Measurements from ENCODE around the gene ETFA.
"Not testable (repeated sequence)": the region's sequence is repeated elsewhere in the genome, so short reads cannot be mapped to it uniquely, and the experiment has no call there.

The ETFA gene

DNA sequence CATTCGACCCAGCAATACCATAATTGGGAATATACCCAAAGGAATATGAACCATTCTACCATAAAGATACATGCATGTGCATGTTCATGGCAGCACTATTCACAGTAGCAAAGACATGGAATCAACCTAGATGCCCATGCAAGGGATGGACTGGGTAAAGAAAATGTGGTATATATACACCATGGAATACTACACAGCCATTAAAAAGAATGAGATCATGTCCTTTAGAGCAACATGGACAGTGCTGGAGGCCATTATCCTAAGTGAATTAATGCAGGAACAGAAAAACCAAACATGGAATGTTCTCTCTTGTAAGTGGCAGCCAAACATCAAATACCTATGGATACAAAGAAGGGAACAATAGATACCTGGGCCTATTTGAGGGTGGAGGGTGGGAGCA is 7.4 kb downstream of the ETFA start:
- H3K27me3 ChIP-seq (replicated peaks; ENCODE audit: insufficient read depth, low read length), result no peaks in the 10 kb centered on the region
- no peaks in the 10 kb centered on the region for H3K9me3 ChIP-seq (replicated peaks; ENCODE audit: insufficient read depth, low read length)
- TF ChIP-seq EZH2phosphoT487 (IDR thresholded peaks at IDR 0.05; ENCODE audit: low read length), result no peak
- TF ChIP-seq, protein P1, sequence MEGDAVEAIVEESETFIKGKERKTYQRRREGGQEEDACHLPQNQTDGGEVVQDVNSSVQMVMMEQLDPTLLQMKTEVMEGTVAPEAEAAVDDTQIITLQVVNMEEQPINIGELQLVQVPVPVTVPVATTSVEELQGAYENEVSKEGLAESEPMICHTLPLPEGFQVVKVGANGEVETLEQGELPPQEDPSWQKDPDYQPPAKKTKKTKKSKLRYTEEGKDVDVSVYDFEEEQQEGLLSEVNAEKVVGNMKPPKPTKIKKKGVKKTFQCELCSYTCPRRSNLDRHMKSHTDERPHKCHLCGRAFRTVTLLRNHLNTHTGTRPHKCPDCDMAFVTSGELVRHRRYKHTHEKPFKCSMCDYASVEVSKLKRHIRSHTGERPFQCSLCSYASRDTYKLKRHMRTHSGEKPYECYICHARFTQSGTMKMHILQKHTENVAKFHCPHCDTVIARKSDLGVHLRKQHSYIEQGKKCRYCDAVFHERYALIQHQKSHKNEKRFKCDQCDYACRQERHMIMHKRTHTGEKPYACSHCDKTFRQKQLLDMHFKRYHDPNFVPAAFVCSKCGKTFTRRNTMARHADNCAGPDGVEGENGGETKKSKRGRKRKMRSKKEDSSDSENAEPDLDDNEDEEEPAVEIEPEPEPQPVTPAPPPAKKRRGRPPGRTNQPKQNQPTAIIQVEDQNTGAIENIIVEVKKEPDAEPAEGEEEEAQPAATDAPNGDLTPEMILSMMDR (IDR thresholded peaks at IDR 0.05; ENCODE audit: low read length), result no peak
- no peak for TF ChIP-seq EZH2 (optimal IDR thresholded peaks at IDR 0.05; ENCODE audit: low read depth, low read length)
- no peak overlapping the region for H3K9ac ChIP-seq (ENCODE audit: low read length)
- no peaks in the 10 kb centered on the region for H3K4me1 ChIP-seq (ENCODE audit: low read length)
- no peak overlapping the region for H3K4me3 ChIP-seq (ENCODE audit: low read length)
- H2AFZ ChIP-seq (ENCODE audit: low read length), result no peak overlapping the region
- H3K79me2 ChIP-seq (ENCODE audit: low read length), result peaks cover 99% of the 10 kb centered on the region
- H4K20me1 ChIP-seq (ENCODE audit: insufficient read depth, low read length), result peaks cover 24% of the 10 kb centered on the region
- H3K27ac ChIP-seq (ENCODE audit: low read length), result no peak overlapping the region
- H3K36me3 ChIP-seq (replicated peaks; ENCODE audit: insufficient read depth, low read length), result no peaks in the 10 kb centered on the region
- H3K9me2 ChIP-seq (replicated peaks; ENCODE audit: insufficient read depth, low read length), result no peaks in the 10 kb centered on the region
- H3F3A ChIP-seq (ENCODE audit: insufficient read depth, low read length), result no peaks in the 10 kb centered on the region
- no peak overlapping the region for H3K4me2 ChIP-seq (ENCODE audit: low read depth, low read length)
- no peak for DNase-seq

DNA sequence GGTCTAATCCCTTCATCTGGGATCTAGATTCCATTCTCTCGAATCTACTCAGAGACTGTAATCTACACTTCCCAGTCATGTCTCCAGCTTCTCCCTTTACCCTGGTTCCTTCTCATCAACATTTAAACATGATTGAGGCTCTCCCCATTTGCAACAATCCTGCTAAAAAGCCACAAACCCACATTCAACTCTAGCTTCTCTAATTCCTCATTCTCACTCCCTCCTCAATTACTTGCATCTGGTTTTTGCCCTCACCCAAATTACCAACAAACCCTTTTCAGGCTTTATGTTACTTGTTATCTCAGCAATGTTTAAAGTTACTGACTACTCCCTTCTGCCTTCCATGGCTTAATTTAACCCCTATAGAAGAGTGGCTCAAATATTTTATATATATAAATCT is 11.5 kb downstream of the ETFA start:
- H2AFZ ChIP-seq (ENCODE audit: low read length), result no peak overlapping the region
- no peak for DNase-seq
- no peaks in the 10 kb centered on the region for H3K9me2 ChIP-seq (replicated peaks; ENCODE audit: insufficient read depth, low read length)
- peaks cover 94% of the 10 kb centered on the region for H3K79me2 ChIP-seq (ENCODE audit: low read length)
- peaks cover 33% of the 10 kb centered on the region for H4K20me1 ChIP-seq (ENCODE audit: insufficient read depth, low read length)
- no peak overlapping the region for H3K9ac ChIP-seq (ENCODE audit: low read length)
- H3K4me2 ChIP-seq (ENCODE audit: low read depth, low read length), result no peak overlapping the region
- H3K4me1 ChIP-seq (ENCODE audit: low read length), result no peaks in the 10 kb centered on the region
- TF ChIP-seq EZH2 (optimal IDR thresholded peaks at IDR 0.05; ENCODE audit: low read depth, low read length) (no peak), EZH2phosphoT487 (IDR thresholded peaks at IDR 0.05; ENCODE audit: low read length) (no peak)
- TF ChIP-seq, protein P1 (IDR thresholded peaks at IDR 0.05; ENCODE audit: low read length), result no peak
- H3K9me3 ChIP-seq (replicated peaks; ENCODE audit: insufficient read depth, low read length), result no peaks in the 10 kb centered on the region
- no peaks in the 10 kb centered on the region for H3F3A ChIP-seq (ENCODE audit: insufficient read depth, low read length)
- no peaks in the 10 kb centered on the region for H3K27me3 ChIP-seq (replicated peaks; ENCODE audit: insufficient read depth, low read length)
- H3K4me3 ChIP-seq (ENCODE audit: low read length), result no peak overlapping the region
- H3K36me3 ChIP-seq (replicated peaks; ENCODE audit: insufficient read depth, low read length), result no peaks in the 10 kb centered on the region
- no peak overlapping the region for H3K27ac ChIP-seq (ENCODE audit: low read length)

DNA sequence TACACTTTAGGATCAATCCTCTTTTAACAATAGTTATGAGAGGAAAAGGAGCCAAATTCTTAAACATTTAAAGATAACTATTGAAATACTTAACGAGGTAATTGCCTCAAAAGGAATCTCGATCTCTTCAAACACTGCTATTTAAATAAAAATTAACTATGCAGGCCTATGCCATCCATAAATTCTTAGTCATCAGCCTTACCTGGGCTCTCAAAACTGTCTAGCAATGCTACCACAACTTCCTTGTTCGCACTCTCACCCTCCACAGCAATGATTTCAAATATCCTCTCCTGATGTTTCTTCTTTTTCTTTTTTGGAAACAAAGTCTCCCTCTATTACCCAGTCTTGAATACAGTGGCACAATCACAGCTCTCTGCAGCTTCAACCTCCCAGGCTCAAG is 12.3 kb downstream of the ETFA start:
- Histone ChIP-seq H3K27ac (ENCODE audit: low read length) (no peak overlapping the region), H3K4me3 (ENCODE audit: low read length) (no peak overlapping the region), H3F3A (ENCODE audit: insufficient read depth, low read length) (no peaks in the 10 kb centered on the region), H4K20me1 (ENCODE audit: insufficient read depth, low read length) (peaks cover 31% of the 10 kb centered on the region), H2AFZ (ENCODE audit: low read length) (no peak overlapping the region), H3K36me3 (replicated peaks; ENCODE audit: insufficient read depth, low read length) (no peaks in the 10 kb centered on the region), H3K9me2 (replicated peaks; ENCODE audit: insufficient read depth, low read length) (no peaks in the 10 kb centered on the region), H3K9ac (ENCODE audit: low read length) (no peak overlapping the region), H3K27me3 (replicated peaks; ENCODE audit: insufficient read depth, low read length) (no peaks in the 10 kb centered on the region), H3K4me2 (ENCODE audit: low read depth, low read length) (no peak overlapping the region), H3K9me3 (replicated peaks; ENCODE audit: insufficient read depth, low read length) (no peaks in the 10 kb centered on the region), H3K4me1 (ENCODE audit: low read length) (no peaks in the 10 kb centered on the region), H3K79me2 (ENCODE audit: low read length) (peaks cover 95% of the 10 kb centered on the region)
- no peak for DNase-seq
- no peak for TF ChIP-seq EZH2 (optimal IDR thresholded peaks at IDR 0.05; ENCODE audit: low read depth, low read length)
- TF ChIP-seq, protein P1 (IDR thresholded peaks at IDR 0.05; ENCODE audit: low read length), result no peak

DNA sequence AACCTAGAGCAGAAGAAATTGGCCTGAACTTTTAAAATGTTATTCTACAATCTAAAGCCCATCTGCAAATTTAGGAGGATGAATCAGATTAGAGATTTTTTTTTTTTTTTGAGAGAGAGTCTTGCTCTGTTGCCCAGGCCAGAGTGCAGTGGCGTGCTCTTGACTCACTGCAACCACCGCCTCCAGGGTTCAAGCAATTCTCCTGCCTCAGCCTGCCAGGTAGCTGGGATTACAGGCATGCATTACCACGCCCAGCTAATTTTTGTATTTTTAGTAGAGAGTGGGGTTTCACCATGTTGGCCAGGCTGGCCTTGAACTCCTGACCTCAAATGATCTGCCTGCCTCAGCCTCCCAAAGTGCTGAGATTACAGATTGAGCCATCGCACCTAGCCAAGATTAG is 13.3 kb downstream of the ETFA start:
- not testable (repeated sequence) for H3K36me3 ChIP-seq (replicated peaks; ENCODE audit: insufficient read depth, low read length); H3K9me2 ChIP-seq (replicated peaks; ENCODE audit: insufficient read depth, low read length)
- peaks cover 26% of the 10 kb centered on the region for H4K20me1 ChIP-seq (ENCODE audit: insufficient read depth, low read length)

More for the DNA sequence above, 13.3 kb downstream of the ETFA start:
- not testable (repeated sequence) for H3K4me2 ChIP-seq (ENCODE audit: low read depth, low read length); H3K9ac ChIP-seq (ENCODE audit: low read length); H3F3A ChIP-seq (ENCODE audit: insufficient read depth, low read length); H2AFZ ChIP-seq (ENCODE audit: low read length); H3K27me3 ChIP-seq (replicated peaks; ENCODE audit: insufficient read depth, low read length); H3K4me1 ChIP-seq (ENCODE audit: low read length); DNase-seq; H3K27ac ChIP-seq (ENCODE audit: low read length); H3K4me3 ChIP-seq (ENCODE audit: low read length); H3K9me3 ChIP-seq (replicated peaks; ENCODE audit: insufficient read depth, low read length)
- H3K79me2 ChIP-seq (ENCODE audit: low read length), result peaks cover 95% of the 10 kb centered on the region
